DLD1 (cell line): Measurements from ENCODE around the gene CDH4.

ENCODE experiments used
- in situ Hi-C: cut with HindIII; loops from 2 replicates; pipeline ENCODE4 v1.10.0; 2017; ENCODE audit warnings: low sequenced_read_pairs

Gene CDH4

GRCh38 chr20:61767761-61768494 lies 515.9 kb downstream of the CDH4 start:
- in situ Hi-C loops = no loop called here

DNA sequence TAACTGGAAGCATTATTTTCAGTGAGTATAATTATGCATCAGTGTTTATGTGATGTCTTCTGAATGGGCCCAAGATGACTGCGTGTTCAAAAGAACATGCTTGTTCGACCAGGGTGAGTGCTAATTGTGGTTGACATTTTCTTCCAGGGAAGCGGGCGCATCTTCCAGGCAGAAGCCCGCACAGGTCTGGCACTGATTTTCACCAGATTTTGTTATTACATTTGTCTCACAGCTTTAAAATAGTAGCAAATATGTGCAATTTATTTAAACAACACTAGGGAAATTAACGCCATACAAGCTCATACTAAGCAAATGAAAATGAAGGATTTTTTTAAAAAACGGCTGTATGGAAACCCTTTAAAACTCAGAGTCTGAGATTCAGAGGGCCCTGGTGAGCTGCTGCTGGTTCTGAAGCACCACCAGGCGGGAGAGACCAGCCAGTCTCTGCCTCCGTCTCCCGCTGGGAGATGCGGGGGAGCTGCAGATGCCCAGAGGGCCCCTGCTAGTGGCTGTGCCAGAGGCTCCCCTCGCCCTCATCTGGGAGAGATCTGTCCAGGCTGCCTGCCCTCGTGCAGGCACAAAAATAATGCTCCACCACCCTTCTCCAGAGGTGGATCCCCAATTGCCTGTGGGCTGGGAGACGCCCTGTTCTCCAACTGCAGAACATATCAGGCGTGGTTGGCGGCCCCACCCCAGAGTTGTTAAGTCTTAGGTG lies 516.7 kb downstream of the CDH4 start:
- in situ Hi-C loops = no loop called here

- in situ Hi-C loops = no loop called here
Observed at GRCh38 chr20:61769286-61769832, 517.3 kb downstream of the CDH4 start.

- in situ Hi-C loops = no loop called here
Observed at GRCh38 chr20:61770113-61770585, 518.1 kb downstream of the CDH4 start.

- in situ Hi-C loops = no loop called here
Observed at GRCh38 chr20:61771805-61772350, 519.8 kb downstream of the CDH4 start.

DNA sequence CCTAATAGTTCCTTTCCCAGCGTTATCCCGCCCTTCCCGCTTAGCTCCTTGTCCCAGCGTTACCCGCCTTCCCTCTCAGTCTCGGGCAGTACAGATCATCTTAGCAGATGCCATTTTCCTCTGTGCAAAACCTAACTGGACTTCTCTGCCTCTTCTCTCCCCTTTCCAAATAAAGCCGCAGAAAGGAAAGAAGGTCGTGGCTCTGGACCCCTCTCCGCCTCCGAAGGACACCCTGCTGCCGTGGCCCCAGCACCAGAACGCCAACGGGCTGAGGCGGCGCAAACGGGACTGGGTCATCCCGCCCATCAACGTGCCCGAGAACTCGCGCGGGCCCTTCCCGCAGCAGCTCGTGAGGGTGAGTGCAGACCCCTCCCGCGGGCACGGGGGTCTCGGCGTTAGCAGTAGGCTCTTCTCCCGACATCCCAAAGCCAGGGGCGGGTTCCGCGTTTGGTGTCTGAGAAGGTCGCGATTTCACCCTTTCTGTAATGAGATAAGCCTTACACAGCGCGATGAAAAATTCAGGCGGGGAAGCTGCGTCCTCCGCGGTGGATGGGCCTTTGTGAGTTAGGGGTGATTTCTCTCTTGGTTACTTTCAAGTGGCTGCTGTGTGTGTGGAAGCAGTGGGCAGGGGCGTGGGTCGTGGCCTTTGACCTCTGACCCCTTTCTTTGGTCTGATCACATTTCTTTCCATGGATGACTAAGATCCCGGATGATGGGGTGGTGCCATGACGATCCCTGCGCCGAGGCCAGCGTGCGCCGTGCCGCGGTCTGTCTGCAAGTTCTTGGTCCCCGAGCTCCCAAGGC lies 521.0 kb downstream of the CDH4 start:
- in situ Hi-C loops = no loop called here

GRCh38 chr20:61773926-61774587 lies 522.0 kb downstream of the CDH4 start:
- in situ Hi-C loops = no loop called here

DNA sequence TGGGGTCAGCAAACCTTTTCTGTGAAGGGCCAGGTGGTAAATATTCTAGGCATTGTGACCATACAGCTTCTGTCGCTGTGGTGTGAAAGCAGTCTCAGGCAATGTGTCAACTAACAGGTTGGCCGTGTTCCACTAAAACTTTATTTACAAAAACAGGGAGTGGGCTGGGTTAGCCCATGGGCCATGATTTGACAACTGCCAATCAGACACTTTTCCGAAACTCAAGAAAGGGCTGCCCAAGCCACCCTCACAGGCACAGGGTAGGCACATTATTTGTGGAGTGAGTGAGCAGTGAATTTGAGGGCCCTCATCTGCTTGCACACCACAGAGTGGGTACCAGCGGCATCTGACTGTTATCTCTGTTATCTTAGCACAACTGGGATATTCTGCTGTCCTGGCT lies 523.4 kb downstream of the CDH4 start:
- in situ Hi-C loops = no loop called here

GRCh38 chr20:61776491-61777075 lies 524.5 kb downstream of the CDH4 start:
- in situ Hi-C loops = no loop called here

DNA sequence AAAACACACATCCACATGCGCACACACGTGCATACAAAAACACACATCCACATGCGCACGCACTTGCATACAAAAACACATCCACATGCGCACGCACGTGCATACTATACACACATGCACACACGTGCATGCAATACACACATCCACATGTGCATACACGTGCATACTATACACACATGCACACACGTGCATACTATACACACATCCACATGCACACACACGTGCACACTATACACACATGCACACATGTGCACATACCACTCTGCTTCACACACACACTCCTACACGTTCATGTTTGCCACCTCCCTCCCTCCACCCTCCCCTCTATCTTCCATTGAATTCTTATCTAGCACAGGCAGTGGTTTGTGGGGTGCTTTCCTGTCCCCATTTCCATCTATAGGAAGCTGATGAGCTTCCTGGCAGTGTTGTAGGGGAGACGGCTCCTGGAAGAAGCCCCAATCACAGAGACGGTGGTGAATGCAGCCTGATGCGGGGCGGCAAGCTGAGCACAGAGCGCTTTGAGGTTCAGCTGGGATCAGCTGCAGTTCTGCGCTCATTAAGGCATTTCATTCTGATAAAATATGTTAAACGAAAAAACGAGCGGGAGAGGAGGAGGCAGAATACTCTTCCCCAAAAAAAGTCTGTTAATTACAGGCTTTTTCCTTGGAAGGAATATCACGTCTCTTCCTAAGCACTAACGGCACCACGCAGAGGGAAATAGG lies 525.9 kb downstream of the CDH4 start:
- in situ Hi-C loops = no loop called here

DNA sequence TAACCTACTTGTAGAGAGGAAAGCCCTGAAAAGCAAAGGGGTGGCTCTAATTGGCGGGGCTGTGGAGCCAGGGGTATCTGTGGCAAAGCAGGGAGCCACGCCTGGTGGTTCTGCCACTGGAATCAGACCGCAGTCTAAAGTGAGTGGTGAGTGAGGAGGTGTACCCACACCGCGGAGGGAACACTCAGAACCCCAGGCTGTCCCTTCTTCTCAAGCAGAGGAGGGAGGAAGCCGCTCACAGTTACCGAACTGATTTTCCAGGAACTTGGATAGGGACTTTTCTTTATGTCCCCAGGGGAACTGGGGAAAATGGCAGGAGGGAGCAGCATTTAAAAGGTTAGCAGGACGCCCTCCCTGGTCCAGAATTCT lies 526.4 kb downstream of the CDH4 start:
- in situ Hi-C loops = no loop called here

DNA sequence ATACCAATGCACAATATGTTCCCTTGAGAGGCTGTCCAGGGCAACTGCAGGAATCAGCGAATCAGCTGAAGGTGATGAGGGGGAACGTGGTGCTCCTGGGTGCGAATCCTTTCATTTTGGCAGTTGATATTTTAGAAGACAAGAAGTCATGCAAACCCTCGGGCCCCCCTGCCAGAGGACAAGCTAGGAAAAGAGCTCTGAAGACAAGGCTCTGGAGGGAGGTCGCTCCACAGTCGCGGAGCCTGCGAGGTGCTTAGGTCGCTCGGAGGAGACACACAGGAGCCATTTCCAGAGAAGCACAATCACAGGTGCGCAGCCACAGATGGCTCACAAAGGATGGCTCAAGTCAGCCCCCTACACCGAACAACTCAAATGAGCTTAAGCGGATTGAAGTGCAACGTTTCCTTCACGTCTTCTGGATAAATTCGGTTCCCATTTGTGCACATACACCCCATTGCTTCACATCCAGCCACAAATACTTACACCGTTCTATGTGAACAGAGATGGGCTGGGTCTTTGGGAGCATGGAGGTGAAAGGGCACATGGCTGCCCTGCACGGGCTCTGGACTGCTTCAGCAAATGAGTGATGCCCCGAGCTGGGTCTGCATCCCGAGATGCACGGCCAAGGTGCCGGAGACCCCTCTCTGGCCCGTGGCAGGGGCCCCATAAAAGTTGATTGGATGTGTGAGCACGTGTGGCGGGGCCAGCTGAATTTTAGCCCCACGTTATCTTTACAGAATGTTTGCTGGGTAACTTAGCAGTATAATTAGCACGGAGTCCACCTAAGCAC lies 527.3 kb downstream of the CDH4 start:
- in situ Hi-C loops = no loop called here

DNA sequence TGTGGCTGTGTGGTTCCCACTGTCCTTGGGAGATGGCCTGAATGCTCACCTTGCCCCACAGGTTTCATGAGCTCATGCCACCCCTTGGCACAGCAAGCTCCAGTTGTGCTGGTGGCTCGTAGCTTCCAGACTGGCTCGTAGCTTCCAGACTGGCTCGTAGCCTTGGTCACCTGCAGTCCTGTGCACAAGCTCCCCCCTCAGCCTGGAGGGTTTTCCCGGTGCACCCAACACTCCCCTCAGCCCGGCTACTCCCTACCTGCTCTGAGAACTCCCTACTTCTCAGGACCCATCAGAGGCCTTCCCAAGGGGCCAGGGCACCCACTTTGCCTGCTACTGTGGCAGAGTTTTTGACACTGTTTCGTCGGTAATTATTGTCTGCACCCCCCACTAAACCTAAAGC lies 528.0 kb downstream of the CDH4 start:
- in situ Hi-C loops = no loop called here

GRCh38 chr20:61784801-61785566 lies 532.9 kb downstream of the CDH4 start:
- in situ Hi-C loops = no loop called here

DNA sequence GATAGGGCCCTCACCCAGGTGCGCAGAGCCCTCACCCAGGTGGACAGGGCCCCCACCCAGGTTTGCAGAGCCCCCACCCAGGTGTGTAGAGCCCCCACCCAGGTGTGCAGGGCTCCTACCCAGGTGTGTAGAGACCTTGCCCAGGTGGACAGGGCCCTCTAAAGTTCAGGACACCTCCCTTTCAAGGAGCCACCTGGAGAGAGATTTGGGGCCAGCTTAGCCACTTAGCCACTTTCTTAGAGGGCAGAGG lies 533.4 kb downstream of the CDH4 start:
- in situ Hi-C loops = no loop called here

- in situ Hi-C loops = no loop called here
Observed at GRCh38 chr20:61786230-61786629, 534.2 kb downstream of the CDH4 start.

DNA sequence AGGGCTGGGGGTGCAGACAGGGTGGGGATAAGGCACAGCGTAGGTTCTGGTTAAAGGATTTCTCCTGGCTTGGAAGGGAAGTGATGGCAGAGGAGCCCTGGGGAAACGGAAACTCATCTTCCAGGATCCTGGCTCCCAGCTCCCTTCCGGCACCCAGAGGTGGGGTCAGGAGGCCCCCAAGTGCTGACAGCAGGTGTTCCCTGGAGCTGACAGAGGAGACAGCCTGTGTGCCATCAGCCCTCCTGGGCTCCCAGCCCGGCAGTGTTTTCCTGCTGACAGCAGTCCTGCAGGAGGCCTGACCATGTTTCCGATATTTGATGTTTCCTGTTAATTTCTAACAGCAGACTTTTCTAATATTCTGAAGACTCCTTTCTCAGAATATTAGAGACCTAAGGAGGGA lies 536.3 kb downstream of the CDH4 start:
- in situ Hi-C loops = no loop called here

- in situ Hi-C loops = no loop called here
Observed at GRCh38 chr20:61789329-61789728, 537.3 kb downstream of the CDH4 start.
